Ureter (tissue), 1 donor: Measurements from ENCODE around the gene RAMP1. TPM values are rescaled to one million over a fixed set of nuclear protein-coding genes. Genes with fewer than 3 reads are reported as not detected.

Source experiments
- DNase-seq: peaks from one replicate; pipeline ENCODE4 v3.0.0-alpha.2; 2020; ENCODE audit warnings: low spot score
- total RNA-seq: library from RNA; stranded (reverse); gene quantifications from one replicate; pipeline ENCODE4 v1.2.4, GENCODE V29; 2023
- donor health status: DM: yes; HTN: yes; CAD: no.

Gene RAMP1
- total RNA-seq, 1 donor from 2014 or later, result 49.0 TPM

- no peak for DNase-seq
Measured at GRCh38 chr2:237917696-237918374, 58.4 kb downstream of the RAMP1 start.

- DNase-seq, result peak; percentile 42
Measured at GRCh38 chr2:237919593-237919992, 60.2 kb downstream of the RAMP1 start.

- no peak for DNase-seq
Measured at GRCh38 chr2:237920673-237921072, 61.2 kb downstream of the RAMP1 start.

- no peak for DNase-seq
Measured at GRCh38 chr2:237921967-237922492, 62.6 kb downstream of the RAMP1 start.

GRCh38 chr2:237922641-237923361 is 63.4 kb downstream of the RAMP1 start:
- no peak for DNase-seq

GRCh38 chr2:237923481-237924163 is 64.2 kb downstream of the RAMP1 start:
- DNase-seq, result peak; percentile 76

GRCh38 chr2:237924164-237924534 is 64.7 kb downstream of the RAMP1 start:
- no peak for DNase-seq

- DNase-seq, result no peak
Measured at GRCh38 chr2:237927135-237927534, 67.7 kb downstream of the RAMP1 start.

GRCh38 chr2:237927986-237928385 is 68.6 kb downstream of the RAMP1 start:
- DNase-seq, result no peak

GRCh38 chr2:237929979-237930378 is 70.6 kb downstream of the RAMP1 start:
- DNase-seq, result no peak

- no peak for DNase-seq
Measured at GRCh38 chr2:237931205-237931721, 71.8 kb downstream of the RAMP1 start.

- no peak for DNase-seq
Measured at GRCh38 chr2:237932731-237933131, 73.3 kb downstream of the RAMP1 start.

- DNase-seq, result no peak
Measured at GRCh38 chr2:237934186-237934585, 74.8 kb downstream of the RAMP1 start.

GRCh38 chr2:237935740-237936452 is 76.5 kb downstream of the RAMP1 start:
- DNase-seq, result no peak

GRCh38 chr2:237939251-237939650 is 79.8 kb downstream of the RAMP1 start:
- no peak for DNase-seq

GRCh38 chr2:237940828-237941227 is 81.4 kb downstream of the RAMP1 start:
- DNase-seq, result no peak

- no peak for DNase-seq
Measured at GRCh38 chr2:237941239-237941638, 81.8 kb downstream of the RAMP1 start.

GRCh38 chr2:237942513-237942899 is 83.1 kb downstream of the RAMP1 start:
- DNase-seq, result no peak

- DNase-seq, result no peak
Measured at GRCh38 chr2:237943395-237944094, 84.1 kb downstream of the RAMP1 start.

- no peak for DNase-seq
Measured at GRCh38 chr2:237944302-237944701, 84.9 kb downstream of the RAMP1 start.

- DNase-seq, result no peak
Measured at GRCh38 chr2:237946423-237946822, 87.0 kb downstream of the RAMP1 start.
